Esophagus squamous epithelium (tissue), 5 donors: ENCODE results near the gene DIRAS2. TPM values are rescaled to one million over a fixed set of nuclear protein-coding genes. Genes with fewer than 3 reads are reported as not detected.

Experiments used
- DNase-seq: peaks from one replicate; lab custom pipeline; 2025; lab: John Stamatoyannopoulos, UW
- H3K27ac ChIP-seq, 4 donors: fragments of 200-600 bp; sonication (generic); one replicate each; pipeline ENCODE4 v1.5.1; 2016 to 2019; ENCODE audit warnings: mild to moderate bottlenecking in 1 of 4
- H3K27me3 ChIP-seq, 4 donors: fragments of 200-600 bp; sonication (generic); 1 replicate in 3 of 4; 2 replicates in 1 of 4; pipeline versions ENCODE4 v1.5.1 to v1.6.0; 2017 to 2021; ENCODE audit warnings: antibody characterized with exemption in 1 of 4
- H3K36me3 ChIP-seq, 3 donors: fragments of 200-600 bp; sonication (generic); one replicate each; pipeline ENCODE4 v1.5.1; 2016 to 2019
- H3K4me1 ChIP-seq, 3 donors: fragments of 200-600 bp; sonication (generic); one replicate each; pipeline ENCODE4 v1.5.1; 2017 to 2019
- H3K4me3 ChIP-seq, 4 donors: fragments of 200-600 bp; sonication (generic); 1 replicate in 3 of 4; 2 replicates in 1 of 4; pipeline ENCODE4 v1.5.1; 2016 to 2019; ENCODE audit warnings: mild to moderate bottlenecking in 2 of 4, moderate library complexity in 1 of 4
- H3K9me3 ChIP-seq, 3 donors: fragments of 200-600 bp; sonication (generic); one replicate each; pipeline ENCODE4 v1.5.1; 2016 to 2019
- POLR2A ChIP-seq, 4 donors: fragments of 450-650 bp; IDR thresholded peaks; one replicate each; pipeline ENCODE4 v1.6.1; 2017; ENCODE audit warnings: antibody characterized with exemption in 4 of 4, mild to moderate bottlenecking in 4 of 4, moderate library complexity in 3 of 4
- WGBS, 2 donors: methylation state at CpG; one replicate each; pipeline ENCODE4 v1.1.5; 2018; 5-methylcytosine and 5-hydroxymethylcytosine counted together
- intact Hi-C: fragments of 100-400 bp; cut with DNase I; formaldehyde crosslinking; loops from one replicate; pipeline ENCODE4 v1.15.0; 2022
- total RNA-seq, 4 donors: library from RNA; depleted of rRNA; stranded (reverse); fragments of >200 nt; gene quantifications; one replicate each; pipeline ENCODE4 v1.1.0, GENCODE V29; 2016
- TF ChIP-seq, protein P1 (sequence below), 6 experiments: fragments of 450-650 bp in 4 of 6; fragments of 200-600 bp in 2 of 6; sonication (generic) in 2 of 6; IDR thresholded peaks; one replicate each; pipeline ENCODE4 v1.5.1; 2016 to 2019; ENCODE audit warnings: antibody characterized with exemption in 6 of 6, mild to moderate bottlenecking in 4 of 6, moderate library complexity in 4 of 6
- donor health status: DM: yes; HTN: yes; CAD: no.

DIRAS2 gene
- total RNA-seq, 4 donors from 2014 or later = not detected

DNA sequence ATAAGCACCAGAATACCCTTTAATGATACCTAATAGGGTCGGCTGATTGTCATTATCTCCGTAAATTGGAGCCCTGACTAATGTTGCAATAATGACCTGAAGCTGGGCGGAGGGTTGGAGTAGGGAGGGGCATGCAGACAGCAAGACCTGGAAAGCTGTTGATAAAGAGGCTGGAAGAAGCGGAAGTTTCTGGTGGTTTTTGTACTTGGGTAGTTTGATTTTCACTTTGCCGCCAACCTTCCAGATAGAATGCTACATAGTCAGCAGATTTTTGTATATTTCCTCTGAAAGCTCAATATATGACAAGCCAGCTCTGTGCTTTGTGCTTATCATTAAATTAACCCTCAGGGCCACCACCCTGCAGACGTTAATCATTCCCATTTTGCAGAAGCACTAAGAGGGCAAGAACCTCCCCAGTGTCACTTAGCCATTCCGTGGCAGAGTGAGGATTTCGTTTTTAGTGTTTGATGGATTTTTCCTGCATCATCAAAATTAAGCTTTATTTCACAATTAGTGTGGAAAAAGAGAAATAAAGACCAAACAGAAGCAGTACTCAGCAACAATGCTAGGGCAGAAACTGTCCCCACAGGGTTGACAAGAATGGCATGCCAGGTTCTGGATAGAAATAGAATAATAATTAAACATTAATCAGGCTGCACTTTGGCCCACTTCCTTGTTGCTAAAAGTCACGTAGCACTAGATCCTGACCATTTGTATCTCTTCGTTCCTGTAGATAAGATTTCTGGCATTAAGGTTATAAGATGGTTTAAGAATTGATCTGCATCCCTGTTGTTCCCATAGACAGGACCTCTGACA is 34.7 kb downstream of the DIRAS2 start:
- H3K36me3 ChIP-seq = no peaks in the 10 kb centered on the region
- TF ChIP-seq, protein P1, sequence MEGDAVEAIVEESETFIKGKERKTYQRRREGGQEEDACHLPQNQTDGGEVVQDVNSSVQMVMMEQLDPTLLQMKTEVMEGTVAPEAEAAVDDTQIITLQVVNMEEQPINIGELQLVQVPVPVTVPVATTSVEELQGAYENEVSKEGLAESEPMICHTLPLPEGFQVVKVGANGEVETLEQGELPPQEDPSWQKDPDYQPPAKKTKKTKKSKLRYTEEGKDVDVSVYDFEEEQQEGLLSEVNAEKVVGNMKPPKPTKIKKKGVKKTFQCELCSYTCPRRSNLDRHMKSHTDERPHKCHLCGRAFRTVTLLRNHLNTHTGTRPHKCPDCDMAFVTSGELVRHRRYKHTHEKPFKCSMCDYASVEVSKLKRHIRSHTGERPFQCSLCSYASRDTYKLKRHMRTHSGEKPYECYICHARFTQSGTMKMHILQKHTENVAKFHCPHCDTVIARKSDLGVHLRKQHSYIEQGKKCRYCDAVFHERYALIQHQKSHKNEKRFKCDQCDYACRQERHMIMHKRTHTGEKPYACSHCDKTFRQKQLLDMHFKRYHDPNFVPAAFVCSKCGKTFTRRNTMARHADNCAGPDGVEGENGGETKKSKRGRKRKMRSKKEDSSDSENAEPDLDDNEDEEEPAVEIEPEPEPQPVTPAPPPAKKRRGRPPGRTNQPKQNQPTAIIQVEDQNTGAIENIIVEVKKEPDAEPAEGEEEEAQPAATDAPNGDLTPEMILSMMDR (IDR thresholded peaks at IDR 0.05) = no peak
- no peak for TF ChIP-seq POLR2A (IDR thresholded peaks at IDR 0.05)
- intact Hi-C loops = no loop called here

GRCh38 chr9:90600029-90600428 is 42.6 kb downstream of the DIRAS2 start:
- Histone ChIP-seq H3K27ac (no peak overlapping the region), H3K4me3 (no peak overlapping the region), H3K4me1 (no peaks in the 10 kb centered on the region), H3K36me3 (no peaks in the 10 kb centered on the region), H3K9me3 (no peaks in the 10 kb centered on the region), H3K27me3 (peaks cover 0 to 13% (median 0%) of the 10 kb centered on the region in 4 donors)
- intact Hi-C loops = no loop called here
- 33 to 47% methylated on average over 1 of the region's 1 CpG for WGBS, 2 donors
- TF ChIP-seq, protein P1 (IDR thresholded peaks at IDR 0.05) = no peak
- TF ChIP-seq POLR2A (IDR thresholded peaks at IDR 0.05) = no peak
- DNase-seq = no peak

More for the DNA sequence above, 34.7 kb downstream of the DIRAS2 start:
- Histone ChIP-seq H3K4me3 (no peak overlapping the region), H3K9me3 (no peaks in the 10 kb centered on the region), H3K4me1 (no peaks in the 10 kb centered on the region), H3K27ac (no peak overlapping the region), H3K27me3 (peaks cover 0 to 13% (median 0%) of the 10 kb centered on the region in 4 donors)
- no peak for DNase-seq
- WGBS, 2 donors = 60 to 75% methylated on average over 10 of the region's 10 CpGs

DNA sequence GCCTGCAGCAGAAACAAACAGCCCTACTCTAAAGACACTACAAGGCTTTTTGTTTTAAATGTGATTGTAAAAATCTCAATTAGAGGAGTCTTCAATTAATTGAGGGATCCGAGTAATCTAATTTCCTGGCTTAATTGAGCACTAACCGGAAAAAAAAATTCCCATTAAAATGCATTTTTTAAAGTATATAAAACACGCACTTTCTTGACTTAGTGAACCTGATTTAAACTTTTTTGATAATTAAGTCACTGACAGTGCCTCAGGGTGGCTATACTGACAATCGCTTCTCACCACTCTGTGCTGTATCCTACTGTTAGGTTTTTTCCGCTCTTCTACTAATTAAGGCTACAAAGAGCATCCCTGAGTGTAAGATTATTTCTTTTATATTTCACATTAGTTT is 44.4 kb downstream of the DIRAS2 start:
- Histone ChIP-seq H3K4me1 (no peaks in the 10 kb centered on the region), H3K27ac (no peak overlapping the region), H3K9me3 (no peaks in the 10 kb centered on the region), H3K36me3 (no peaks in the 10 kb centered on the region), H3K27me3 (peaks cover 0 to 6% (median 0%) of the 10 kb centered on the region in 4 donors), H3K4me3 (no peak overlapping the region)
- no peak for DNase-seq
- 88 to 92% methylated on average over 5 of the region's 5 CpGs for WGBS, 2 donors
- intact Hi-C loops = no loop called here
- TF ChIP-seq POLR2A (IDR thresholded peaks at IDR 0.05) = no peak
- TF ChIP-seq, protein P1 (IDR thresholded peaks at IDR 0.05) = no peak

DNA sequence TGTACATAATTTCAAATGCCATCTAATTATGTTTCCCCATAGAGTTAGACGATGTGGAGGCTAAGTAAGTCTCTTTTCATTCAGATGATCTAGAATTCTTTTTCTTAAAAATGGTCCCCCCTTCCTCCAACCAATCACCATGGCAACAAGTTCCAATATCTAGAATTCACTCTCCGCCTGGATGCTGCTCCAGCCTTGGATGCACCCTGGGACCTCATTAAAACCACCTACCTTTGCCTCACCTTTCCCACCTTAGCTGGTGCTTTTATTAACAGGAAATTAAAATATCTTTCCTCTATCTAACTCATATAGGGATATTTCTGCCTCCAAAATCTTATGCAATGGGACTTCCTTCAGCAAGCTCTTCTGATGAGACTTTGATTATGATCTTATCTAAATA is 49.0 kb downstream of the DIRAS2 start:
- no peaks in the 10 kb centered on the region for H3K9me3 ChIP-seq
- H3K4me3 ChIP-seq = no peak overlapping the region
- intact Hi-C loops = no loop called here
- WGBS, 2 donors = 46 to 62% methylated on average over 2 of the region's 2 CpGs
- no peak for DNase-seq
- no peak for TF ChIP-seq POLR2A (IDR thresholded peaks at IDR 0.05)
- TF ChIP-seq, protein P1 (IDR thresholded peaks at IDR 0.05) = no peak
- no peak overlapping the region for H3K27ac ChIP-seq
- peaks cover 0 to 7% (median 0%) of the 10 kb centered on the region in 4 donors for H3K27me3 ChIP-seq
- H3K4me1 ChIP-seq = no peaks in the 10 kb centered on the region
- no peaks in the 10 kb centered on the region for H3K36me3 ChIP-seq

GRCh38 chr9:90580576-90580975 is 62.0 kb downstream of the DIRAS2 start:
- intact Hi-C loops = no loop called here
- H3K9me3 ChIP-seq = no peaks in the 10 kb centered on the region
- H3K27ac ChIP-seq = no peak overlapping the region
- no peak overlapping the region for H3K4me3 ChIP-seq
- TF ChIP-seq, protein P1 (IDR thresholded peaks at IDR 0.05) = no peak
- no peak for TF ChIP-seq POLR2A (IDR thresholded peaks at IDR 0.05)
- H3K27me3 ChIP-seq = no peaks in the 10 kb centered on the region
- H3K36me3 ChIP-seq = no peaks in the 10 kb centered on the region
- WGBS, 2 donors = 53 to 60% methylated on average over 1 to 2 of the region's 2 CpGs
- H3K4me1 ChIP-seq = no peaks in the 10 kb centered on the region
- DNase-seq = no peak
